Coronary artery (tissue), 2 donors: ENCODE results near the gene PADI6.

Experiments used
- DNase-seq: peaks from one replicate; pipeline ENCODE4 v3.0.0-alpha.2; 2017; ENCODE audit warnings: low spot score
- H3K27ac ChIP-seq, 2 donors: fragments of 200-600 bp; sonication (generic); one replicate each; pipeline ENCODE4 v1.5.1; 2016 to 2019
- H3K4me3 ChIP-seq: fragments of 200-600 bp; sonication (generic); 2 replicates; pipeline ENCODE4 v1.5.1; 2016; ENCODE audit warnings: mild to moderate bottlenecking, moderate library complexity
- TF ChIP-seq, protein P1 (sequence below): fragments of 200-600 bp; sonication (generic); IDR thresholded peaks from one replicate; pipeline ENCODE4 v1.5.1; 2019; ENCODE audit warnings: antibody characterized with exemption

Gene PADI6

DNA sequence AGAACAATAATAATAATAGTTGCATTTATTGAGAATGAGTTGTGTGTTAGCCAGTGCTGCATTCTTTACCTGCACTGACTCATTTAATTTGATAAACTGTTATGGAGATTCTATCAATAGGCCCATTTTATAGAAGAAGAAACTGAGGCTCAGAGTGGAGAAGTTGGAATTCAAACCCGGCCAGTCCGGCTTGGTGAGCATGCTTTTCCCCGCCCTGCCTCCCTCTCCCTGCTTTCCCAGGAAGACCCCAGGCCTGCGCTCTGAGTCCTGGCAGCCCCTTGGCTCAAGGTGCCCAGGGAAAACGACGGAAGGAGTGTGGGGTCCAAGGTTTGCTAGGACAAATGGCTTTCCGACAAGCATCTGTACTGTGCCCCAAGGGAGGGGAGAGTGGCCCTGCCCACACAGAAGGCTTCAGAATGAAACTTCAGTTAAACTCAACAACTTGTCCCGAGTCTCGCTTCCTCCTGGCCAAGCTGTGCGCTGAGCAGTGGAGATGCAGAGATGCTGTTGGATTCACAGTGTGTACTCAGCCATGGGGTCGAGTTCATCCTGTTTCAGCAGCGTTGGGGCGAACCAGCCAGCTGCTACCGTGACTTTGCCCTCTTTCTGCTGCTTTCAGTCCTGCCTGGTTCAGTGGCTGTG is 23.3 kb upstream of the PADI6 start:
- TF ChIP-seq, protein P1, sequence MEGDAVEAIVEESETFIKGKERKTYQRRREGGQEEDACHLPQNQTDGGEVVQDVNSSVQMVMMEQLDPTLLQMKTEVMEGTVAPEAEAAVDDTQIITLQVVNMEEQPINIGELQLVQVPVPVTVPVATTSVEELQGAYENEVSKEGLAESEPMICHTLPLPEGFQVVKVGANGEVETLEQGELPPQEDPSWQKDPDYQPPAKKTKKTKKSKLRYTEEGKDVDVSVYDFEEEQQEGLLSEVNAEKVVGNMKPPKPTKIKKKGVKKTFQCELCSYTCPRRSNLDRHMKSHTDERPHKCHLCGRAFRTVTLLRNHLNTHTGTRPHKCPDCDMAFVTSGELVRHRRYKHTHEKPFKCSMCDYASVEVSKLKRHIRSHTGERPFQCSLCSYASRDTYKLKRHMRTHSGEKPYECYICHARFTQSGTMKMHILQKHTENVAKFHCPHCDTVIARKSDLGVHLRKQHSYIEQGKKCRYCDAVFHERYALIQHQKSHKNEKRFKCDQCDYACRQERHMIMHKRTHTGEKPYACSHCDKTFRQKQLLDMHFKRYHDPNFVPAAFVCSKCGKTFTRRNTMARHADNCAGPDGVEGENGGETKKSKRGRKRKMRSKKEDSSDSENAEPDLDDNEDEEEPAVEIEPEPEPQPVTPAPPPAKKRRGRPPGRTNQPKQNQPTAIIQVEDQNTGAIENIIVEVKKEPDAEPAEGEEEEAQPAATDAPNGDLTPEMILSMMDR: no peak
- DNase-seq: peak; percentile 19
- H3K27ac ChIP-seq: no peak overlapping the region
- H3K4me3 ChIP-seq: no peak overlapping the region

DNA sequence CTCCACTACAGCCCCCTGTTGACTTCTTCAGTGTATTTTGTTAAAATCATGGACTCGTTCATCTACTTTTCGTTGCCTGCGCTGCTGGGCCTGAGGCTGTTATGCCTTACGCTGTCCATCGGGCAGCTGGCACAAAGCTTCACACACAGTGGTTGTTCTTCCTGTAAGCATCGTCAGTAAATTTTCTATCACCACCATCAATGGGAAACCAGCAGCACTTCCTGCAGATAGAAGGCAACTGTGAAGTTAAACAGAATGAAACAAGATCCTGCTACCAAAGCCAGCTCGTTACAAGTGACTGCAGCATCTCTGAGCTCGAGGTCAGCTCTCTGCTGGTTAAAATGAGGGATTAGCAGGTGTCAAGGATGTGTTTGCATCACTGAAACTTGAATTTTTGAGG is 21.9 kb upstream of the PADI6 start:
- Histone ChIP-seq H3K4me3 (no peak overlapping the region), H3K27ac (no peak overlapping the region)
- TF ChIP-seq, protein P1: no peak
- DNase-seq: no peak

DNA sequence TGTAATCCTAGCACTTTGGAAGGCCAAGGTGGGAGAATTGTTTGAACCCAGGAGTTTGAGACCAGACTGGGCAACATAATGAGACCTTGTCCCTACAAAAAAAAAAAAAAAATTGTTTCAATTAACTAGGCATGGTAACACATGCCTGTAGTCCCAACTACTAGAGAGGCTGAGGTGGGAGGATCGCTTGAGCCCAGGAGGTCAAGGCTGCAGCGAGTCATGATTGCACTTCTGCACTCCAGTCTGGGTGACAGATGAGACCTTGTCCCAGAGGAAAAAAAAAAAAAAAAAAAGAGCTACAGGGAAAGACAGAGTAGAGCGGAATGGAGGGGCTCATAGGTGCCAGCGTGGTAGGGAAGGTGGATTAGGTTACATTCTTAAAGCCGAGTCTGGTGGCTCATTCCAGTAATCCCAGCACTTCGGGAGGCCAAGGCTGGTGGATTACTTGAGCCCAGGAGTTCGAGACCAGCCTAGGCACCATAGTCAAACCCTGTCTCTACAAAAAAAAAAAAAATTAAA is 21.0 kb upstream of the PADI6 start:
- DNase-seq: no peak
- TF ChIP-seq, protein P1: no peak
- Histone ChIP-seq H3K4me3 (no peak overlapping the region), H3K27ac (no peak overlapping the region)

DNA sequence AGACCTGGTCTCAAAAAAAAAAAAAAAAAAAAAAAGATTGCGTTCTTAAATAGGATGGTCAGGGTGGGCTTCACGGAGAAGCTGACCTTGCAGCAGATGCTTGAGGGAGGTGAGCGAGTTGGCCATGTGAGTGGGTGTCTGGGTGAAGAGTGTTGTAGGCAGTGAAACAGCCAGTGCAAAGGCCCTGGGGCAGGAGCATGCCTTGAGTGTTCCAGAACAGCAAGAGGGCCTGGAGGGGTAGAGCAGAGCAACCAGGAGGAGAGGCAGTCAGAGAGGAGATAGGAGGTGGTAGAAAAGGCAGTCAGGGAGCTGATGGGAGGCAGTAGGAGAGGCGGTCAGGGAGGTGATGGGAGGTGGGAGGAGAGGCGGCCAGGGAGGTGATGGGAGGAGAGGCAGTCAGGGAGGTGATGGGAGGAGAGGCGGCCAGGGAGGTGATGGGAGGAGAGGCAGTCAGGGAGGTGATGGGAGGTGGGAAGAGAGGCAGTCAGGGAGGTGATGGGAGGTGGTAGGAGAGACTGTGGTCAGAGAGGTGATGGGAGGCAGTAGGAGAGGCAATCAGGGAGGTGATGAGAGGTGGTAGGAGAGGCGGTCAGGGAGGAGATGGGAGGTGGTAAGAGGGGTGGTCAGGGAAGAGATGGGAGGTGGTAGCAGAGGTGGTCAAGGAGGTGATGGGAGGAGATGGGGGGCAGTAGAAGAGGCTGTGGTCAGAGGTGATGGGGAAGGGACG is 20.2 kb upstream of the PADI6 start:
- Histone ChIP-seq H3K4me3 (no peak overlapping the region), H3K27ac (no peak overlapping the region)
- TF ChIP-seq, protein P1: no peak
- no peak for DNase-seq

DNA sequence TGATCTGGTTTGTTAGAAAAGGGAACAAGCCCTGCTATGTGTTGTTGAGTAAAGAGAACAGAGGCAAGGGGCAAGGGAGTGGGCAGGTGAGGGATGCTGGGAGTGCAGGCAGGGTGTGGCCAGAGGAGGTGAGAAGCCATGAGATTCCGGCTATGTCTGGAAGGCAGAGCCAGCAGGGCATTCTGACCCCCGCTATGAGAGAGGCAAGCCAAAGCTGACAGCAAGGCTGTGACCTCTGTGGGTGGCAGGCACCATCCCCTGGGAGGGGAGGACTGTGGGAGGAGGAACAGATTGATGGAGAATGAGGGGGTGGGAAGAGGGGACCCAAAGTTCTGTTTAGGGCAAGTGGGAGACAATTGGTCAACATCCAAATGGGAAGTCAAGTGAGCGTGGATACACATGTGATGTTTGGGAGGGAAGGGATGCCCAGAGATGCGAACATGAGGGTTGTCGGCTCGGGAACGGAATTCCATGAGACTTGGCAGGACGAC is 19.5 kb upstream of the PADI6 start:
- TF ChIP-seq, protein P1: no peak
- DNase-seq: no peak
- Histone ChIP-seq H3K27ac (no peak overlapping the region), H3K4me3 (no peak overlapping the region)

DNA sequence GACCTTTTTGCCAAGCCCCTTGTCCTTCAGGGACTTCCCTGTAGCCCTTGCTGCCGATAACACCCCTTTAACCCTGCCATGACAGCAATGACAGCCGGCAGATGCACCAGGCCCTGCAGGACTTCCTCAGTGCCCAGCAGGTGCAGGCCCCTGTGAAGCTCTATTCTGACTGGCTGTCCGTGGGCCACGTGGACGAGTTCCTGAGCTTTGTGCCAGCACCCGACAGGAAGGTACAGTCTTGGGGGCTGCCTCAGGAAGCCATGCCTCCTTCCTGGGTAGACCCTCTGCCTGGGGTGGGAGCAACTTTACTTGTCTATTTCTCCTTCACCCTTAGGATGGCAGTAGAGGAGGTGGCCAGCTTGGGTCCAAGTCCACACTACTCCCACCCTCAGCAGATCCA is 16.1 kb upstream of the PADI6 start:
- no peak overlapping the region for H3K4me3 ChIP-seq
- TF ChIP-seq, protein P1: no peak
- DNase-seq: no peak
- H3K27ac ChIP-seq: no peak overlapping the region
